Measurements from ENCODE around the gene TRIM46. TPM values are rescaled to one million over a fixed set of nuclear protein-coding genes. Genes with fewer than 3 reads are reported as not detected.

The TRIM46 gene
- total and polyA plus RNA-seq, 2 of the 13 experiments (the other 11 are each of a cell fraction or from before 2014, with no cell fraction given): 0.04 to 0.09 TPM

DNA sequence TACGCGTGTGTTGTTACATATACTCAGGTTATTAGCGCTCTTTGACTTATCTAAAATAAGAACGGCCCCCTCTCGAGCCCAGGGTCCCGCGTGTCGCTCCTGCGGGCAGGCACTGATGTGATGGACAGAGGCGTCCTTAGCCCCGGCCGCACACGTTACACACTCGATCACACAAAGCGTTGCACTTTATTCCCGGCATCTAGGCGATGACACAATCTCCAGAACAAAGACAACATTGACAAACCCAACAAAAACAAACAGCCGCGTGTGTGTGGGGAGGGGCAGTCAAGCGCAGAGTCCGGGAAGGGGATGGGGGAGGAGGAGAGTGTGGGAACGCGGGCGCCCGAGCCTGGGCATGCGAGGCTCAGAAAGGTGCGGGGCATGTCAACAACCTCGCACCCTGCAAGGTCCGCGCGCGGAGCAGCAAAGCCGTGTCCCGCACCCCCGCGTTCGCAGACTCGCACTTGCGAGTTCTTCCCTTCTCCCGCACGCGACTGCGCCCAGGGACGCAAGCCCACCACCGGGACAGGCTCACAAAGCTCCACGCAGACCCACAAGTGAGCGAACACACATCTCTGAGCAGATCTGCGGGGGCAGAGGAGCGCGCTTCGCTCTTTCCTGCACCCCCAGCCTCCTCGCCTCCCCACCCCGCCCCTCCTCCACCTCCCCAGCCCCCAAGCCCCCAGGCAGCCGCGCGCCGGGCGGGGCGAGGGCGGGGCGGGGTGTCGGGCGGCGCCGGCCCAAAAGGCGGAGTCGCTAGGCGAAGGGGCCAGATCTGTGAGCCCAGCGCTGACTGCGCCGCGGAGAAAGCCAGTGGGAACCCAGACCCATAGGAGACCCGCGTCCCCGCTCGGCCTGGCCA is 46.3 kb upstream of the TRIM46 start, which contains the start of gene EFNA1 (continued):
- TF ChIP-seq ZBTB20 (CRISPR knock-in tag; IDR thresholded peaks at IDR 0.05; ENCODE audit: borderline replicate concordance, low read depth) (peak; percentile 83; the same call in 1 of the 2 replicates), NFIC (IDR thresholded peaks at IDR 0.05; ENCODE audit: low read length) (no peak), POGZ (CRISPR knock-in tag; IDR thresholded peaks at IDR 0.05) (peak; percentile 20; the same call in 1 of the 2 replicates), NR2F6 (IDR thresholded peaks at IDR 0.05) (peak; percentile 87), NR2F6 (CRISPR knock-in tag; IDR thresholded peaks at IDR 0.05) (peak; percentile 93), RARA (CRISPR knock-in tag; IDR thresholded peaks at IDR 0.05) (peak; percentile 98), KLF9 (CRISPR knock-in tag; IDR thresholded peaks at IDR 0.05; ENCODE audit: low read depth) (no peak), REXO4 (CRISPR knock-in tag; IDR thresholded peaks at IDR 0.05; ENCODE audit: borderline replicate concordance) (no peak), SMAD1 (CRISPR knock-in tag; IDR thresholded peaks at IDR 0.05; ENCODE audit: borderline replicate concordance, low read depth) (no peak), HIVEP1 (CRISPR knock-in tag; IDR thresholded peaks at IDR 0.05) (peak; percentile 85), ATRX (CRISPR knock-in tag; IDR thresholded peaks at IDR 0.05; ENCODE audit: borderline replicate concordance) (no peak), ZNF234 (CRISPR knock-in tag; conservative IDR thresholded peaks at IDR 0.05) (peak; percentile 67; the same call in 1 of the 2 replicates), ZNF572 (CRISPR knock-in tag; IDR thresholded peaks at IDR 0.05) (no peak), ZFP36L2 (CRISPR knock-in tag; IDR thresholded peaks at IDR 0.05) (no peak), TAF15 (IDR thresholded peaks at IDR 0.05; ENCODE audit: low read depth, low read length, poor library complexity, severe bottlenecking) (no peak), HES4 (CRISPR knock-in tag; IDR thresholded peaks at IDR 0.05; ENCODE audit: borderline replicate concordance) (0 out of 2 replicates have a peak, but pooled peaks have one; percentile 41), ZNF782 (CRISPR knock-in tag; IDR thresholded peaks at IDR 0.05; ENCODE audit: borderline replicate concordance) (no peak), FOXJ3 (CRISPR knock-in tag; IDR thresholded peaks at IDR 0.05; ENCODE audit: borderline replicate concordance) (peak; percentile 93), MEIS1 (CRISPR knock-in tag; IDR thresholded peaks at IDR 0.05; ENCODE audit: borderline replicate concordance) (peak; percentile 85; the same call in 1 of the 2 replicates), HNRNPL (IDR thresholded peaks at IDR 0.05; ENCODE audit: low read depth, low read length) (peak; percentile 88), PCBP2 (optimal IDR thresholded peaks at IDR 0.05; ENCODE audit: low read depth, low read length, poor library complexity, severe bottlenecking) (no peak), TBL1XR1 (IDR thresholded peaks at IDR 0.05; ENCODE audit: borderline replicate concordance, low read length, partially characterized antibody) (peak; percentile 96), MAZ (IDR thresholded peaks at IDR 0.05; ENCODE audit: borderline replicate concordance, low read depth, low read length) (peak; percentile 93), MAZ (CRISPR knock-in tag; IDR thresholded peaks at IDR 0.05; ENCODE audit: low read depth) (peak; percentile 74; the same call in 1 of the 2 replicates)
- TF ChIP-seq, protein P1, sequence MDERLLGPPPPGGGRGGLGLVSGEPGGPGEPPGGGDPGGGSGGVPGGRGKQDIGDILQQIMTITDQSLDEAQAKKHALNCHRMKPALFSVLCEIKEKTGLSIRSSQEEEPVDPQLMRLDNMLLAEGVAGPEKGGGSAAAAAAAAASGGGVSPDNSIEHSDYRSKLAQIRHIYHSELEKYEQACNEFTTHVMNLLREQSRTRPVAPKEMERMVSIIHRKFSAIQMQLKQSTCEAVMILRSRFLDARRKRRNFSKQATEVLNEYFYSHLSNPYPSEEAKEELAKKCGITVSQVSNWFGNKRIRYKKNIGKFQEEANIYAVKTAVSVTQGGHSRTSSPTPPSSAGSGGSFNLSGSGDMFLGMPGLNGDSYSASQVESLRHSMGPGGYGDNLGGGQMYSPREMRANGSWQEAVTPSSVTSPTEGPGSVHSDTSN (CRISPR knock-in tag; IDR thresholded peaks at IDR 0.05): peak; percentile 50
- TF ChIP-seq, protein P2, sequence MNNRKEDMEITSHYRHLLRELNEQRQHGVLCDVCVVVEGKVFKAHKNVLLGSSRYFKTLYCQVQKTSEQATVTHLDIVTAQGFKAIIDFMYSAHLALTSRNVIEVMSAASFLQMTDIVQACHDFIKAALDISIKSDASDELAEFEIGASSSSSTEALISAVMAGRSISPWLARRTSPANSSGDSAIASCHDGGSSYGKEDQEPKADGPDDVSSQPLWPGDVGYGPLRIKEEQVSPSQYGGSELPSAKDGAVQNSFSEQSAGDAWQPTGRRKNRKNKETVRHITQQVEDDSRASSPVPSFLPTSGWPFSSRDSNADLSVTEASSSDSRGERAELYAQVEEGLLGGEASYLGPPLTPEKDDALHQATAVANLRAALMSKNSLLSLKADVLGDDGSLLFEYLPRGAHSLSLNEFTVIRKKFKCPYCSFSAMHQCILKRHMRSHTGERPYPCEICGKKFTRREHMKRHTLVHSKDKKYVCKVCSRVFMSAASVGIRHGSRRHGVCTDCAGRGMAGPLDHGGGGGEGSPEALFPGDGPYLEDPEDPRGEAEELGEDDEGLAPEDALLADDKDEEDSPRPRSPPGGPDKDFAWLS (CRISPR knock-in tag; IDR thresholded peaks at IDR 0.05; ENCODE audit: borderline replicate concordance): no peak; the same call in 1 of the 2 replicates
- TF ChIP-seq, protein P3, sequence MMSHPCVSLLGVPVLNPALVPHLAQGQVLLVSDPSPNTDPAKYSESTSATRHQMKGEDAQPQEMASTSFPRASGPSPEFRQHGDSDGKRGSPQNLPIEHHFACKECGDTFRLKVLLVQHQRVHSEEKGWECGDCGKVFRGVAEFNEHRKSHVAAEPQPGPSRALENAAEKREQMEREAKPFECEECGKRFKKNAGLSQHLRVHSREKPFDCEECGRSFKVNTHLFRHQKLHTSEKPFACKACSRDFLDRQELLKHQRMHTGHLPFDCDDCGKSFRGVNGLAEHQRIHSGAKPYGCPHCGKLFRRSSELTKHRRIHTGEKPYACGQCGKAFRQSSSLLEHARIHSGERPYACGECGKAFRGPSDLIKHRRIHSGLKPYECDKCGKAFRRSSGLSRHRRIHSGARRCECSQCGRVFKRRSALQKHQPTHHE (CRISPR knock-in tag; IDR thresholded peaks at IDR 0.05; ENCODE audit: borderline replicate concordance): 0 out of 2 replicates have a peak, but pooled peaks have one; percentile 69
